GM18502 (cell line): ENCODE measurements around the gene GNAS-AS1.
"Not testable (repeated sequence)": the region's sequence is repeated elsewhere in the genome, so short reads cannot be mapped to it uniquely, and the experiment has no call there.

Source experiments
- ATAC-seq: cut with Tn5 transposase; IDR thresholded peaks from one replicate; pipeline ENCODE4 v1.9.1; 2021; ENCODE audit warnings: mild to moderate bottlenecking; ENCODE audit not compliant: unreplicated experiment, poor library complexity

The GNAS-AS1 gene

GRCh38 chr20:58838174-58838573, 12.5 kb downstream of the GNAS-AS1 start:
- ATAC-seq = no peak

- no peak for ATAC-seq
Observed at GRCh38 chr20:58837717-58838116, 13.0 kb downstream of the GNAS-AS1 start.

- ATAC-seq = no peak
Observed at GRCh38 chr20:58836616-58837204, 14.0 kb downstream of the GNAS-AS1 start.

DNA sequence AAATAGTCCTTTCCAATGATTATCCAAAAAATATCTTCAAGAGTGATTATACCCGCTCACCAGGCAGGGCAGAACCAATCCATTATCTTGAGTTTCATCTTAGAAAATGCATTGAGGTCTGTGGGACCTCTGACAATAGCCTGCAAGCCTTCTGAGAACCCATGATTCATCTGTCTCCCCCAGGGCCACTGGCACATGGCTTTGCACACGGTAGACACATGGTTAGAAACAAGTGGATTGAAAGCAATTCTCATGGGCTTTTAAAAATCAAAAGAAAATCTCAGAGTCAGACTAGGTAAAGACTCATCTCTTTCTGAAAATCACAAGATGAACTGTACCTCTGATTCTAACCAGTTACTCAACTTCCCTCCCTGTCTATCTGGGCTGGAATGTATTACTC, 15.5 kb downstream of the GNAS-AS1 start:
- no peak for ATAC-seq

GRCh38 chr20:58833921-58834320, 16.8 kb downstream of the GNAS-AS1 start:
- no peak for ATAC-seq

DNA sequence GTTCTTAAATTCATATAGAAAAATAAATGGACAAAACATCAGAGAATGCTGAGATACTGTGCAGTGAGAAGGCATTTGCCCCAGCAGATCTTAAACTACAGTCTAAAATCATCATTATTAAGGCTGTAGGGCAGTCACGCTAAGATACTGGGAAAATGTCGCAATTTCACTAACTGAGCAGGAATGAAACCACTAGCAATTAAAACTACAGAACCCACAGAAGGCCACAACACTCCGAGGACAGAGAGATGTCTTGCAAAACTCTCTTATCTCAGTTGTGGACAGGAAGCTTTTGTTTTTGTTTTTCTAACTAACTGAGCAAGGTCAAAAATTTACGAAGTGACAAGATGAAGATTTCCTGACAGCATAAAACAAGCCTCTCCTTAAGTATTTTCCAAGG, 18.2 kb downstream of the GNAS-AS1 start:
- ATAC-seq = no peak

GRCh38 chr20:58829531-58829941, 21.2 kb downstream of the GNAS-AS1 start:
- no peak for ATAC-seq

- ATAC-seq = not testable (repeated sequence)
Observed at GRCh38 chr20:58828804-58829203, 21.9 kb downstream of the GNAS-AS1 start.

- ATAC-seq = no peak
Observed at GRCh38 chr20:58828136-58828535, 22.6 kb downstream of the GNAS-AS1 start.

DNA sequence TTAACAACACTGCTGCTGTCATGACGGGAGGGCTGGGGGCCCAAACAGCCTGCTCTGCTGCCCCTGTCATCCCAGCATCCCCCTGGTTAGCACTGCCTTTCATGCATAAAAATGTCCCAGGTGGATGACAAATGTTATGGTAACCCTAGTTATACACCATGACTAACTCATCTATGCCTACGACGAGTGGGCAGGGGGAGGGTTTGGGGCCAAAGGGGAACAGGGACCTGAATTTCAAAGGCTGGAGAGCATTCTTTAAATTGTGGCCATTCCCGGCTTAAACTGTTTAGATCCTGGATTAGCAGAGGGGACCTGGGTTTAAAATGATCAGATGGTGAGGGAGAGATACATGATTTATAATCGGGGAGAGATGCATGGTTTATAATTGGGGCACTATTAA, 24.4 kb downstream of the GNAS-AS1 start:
- ATAC-seq = no peak

DNA sequence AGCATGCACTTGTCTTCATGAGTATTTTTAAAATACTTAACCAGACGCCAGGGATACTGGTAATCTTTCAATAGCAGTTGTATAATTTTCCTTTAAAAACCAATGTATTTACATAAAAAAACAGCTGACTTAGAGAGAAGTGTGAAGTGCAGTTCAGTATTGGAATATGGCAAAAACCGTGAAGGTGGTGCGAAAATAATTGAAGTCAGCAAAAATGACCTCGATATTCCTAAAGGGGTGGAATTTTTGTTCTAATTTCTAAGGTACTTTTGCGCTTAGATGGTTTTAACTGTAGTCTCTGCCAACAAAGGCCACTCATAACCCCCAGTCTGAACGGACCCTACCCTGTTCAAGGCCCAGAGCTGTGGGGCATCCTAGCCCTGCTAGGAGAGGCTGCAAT, 25.3 kb downstream of the GNAS-AS1 start:
- no peak for ATAC-seq

DNA sequence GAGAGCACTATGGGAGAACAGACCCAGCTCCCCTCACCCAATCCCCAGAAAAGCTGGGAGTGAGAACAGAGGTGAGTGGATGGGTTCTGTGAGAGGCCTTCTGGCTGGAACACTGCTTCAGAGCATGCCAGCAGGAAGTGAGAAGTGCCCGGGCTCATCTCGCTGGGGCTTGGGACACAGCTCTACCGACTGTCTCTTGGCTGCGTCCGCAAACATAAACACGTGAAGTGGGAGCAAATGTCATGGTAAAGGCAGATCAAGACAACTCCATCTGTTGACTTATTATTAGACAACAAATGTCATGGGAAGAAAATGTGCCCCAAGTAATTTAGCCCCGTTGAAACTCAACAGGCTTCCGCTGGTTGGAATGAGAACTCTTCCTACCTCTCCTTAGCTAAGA, 25.9 kb downstream of the GNAS-AS1 start:
- ATAC-seq = no peak

DNA sequence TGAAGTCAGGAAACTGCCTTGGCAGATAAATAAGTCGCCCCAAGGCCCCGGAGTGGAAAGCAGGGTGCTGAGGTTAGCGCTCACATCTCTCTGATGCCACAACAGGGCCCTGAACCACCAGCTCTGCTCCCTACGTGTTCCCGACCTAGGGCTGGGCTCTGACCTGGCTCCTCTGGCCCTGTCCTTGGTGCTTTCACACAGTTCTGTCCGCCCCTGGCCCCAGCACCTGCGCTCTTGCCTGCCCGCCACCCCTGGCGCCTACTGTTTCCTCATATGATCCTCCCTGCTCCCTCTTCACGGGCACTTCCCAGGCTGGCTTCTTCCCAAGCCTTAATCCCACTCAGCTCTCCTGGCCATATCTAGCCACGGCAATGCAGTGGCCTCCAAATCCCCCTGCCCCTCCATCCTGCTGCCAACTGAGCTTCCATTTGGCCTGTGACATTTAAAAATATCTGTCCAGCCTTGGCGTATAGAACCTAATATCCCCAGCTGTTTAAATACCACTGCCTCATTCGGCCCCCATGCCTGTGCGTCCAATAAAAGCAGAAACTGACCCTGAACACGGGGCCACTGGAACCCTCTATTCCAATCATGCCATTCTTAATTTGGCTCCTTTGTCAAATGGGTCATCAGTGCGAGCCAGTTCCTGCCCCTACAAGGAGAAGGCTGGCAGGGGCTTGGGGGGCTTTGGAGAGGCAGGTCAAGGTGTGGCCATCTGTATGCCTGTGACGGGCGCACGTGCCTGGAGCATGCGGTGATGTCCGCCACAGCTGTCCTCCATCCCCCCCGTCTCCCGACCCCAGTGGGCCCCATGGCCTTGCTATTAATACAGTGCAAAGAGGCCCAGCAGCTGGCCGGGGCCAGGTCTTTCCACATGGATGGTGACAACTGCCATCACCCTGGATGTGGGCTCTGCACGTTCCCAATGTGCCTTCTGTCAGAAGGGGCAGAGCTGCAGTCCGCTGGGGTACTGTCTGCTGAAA, 27.7 kb downstream of the GNAS-AS1 start:
- ATAC-seq = no peak

- no peak for ATAC-seq
Observed at GRCh38 chr20:58822149-58822548, 28.6 kb downstream of the GNAS-AS1 start.

GRCh38 chr20:58820515-58820914, 30.2 kb downstream of the GNAS-AS1 start:
- ATAC-seq = not testable (repeated sequence)

GRCh38 chr20:58819921-58820320, 30.8 kb downstream of the GNAS-AS1 start:
- no peak for ATAC-seq

DNA sequence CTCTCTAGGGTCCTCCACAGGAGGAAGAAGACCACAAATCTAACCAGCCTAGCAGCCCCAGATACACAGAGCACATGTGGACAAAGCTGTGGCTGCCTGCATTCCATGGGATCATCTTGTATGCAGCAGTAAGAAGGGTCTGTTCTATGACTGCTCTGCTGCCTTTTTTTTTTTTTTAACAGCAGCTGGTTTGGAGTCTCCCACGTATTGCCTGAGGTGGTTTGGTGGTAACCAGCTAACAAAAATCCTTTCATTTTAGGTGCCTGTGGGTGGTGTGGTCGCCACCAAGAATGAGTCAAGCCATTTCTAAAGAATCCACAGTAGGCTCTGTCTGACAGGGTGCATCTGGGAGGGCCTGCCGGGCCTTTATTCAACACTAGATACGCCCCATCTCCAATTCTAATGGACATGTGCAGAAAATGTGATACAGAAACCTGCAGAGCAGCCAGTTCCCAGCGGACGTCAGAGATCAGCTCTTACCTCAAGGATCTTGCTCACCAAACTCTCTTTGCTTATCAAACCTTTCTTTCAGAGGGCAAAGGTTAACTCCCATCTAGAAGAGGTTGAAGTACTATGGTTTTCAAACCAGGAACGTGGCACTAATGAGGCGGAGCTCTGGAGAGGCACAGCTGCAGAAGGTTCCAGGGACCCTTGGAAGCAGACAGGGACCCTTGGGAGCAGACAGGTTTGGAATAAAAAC, 32.0 kb downstream of the GNAS-AS1 start:
- ATAC-seq = no peak

- no peak for ATAC-seq
Observed at GRCh38 chr20:58817748-58818147, 33.0 kb downstream of the GNAS-AS1 start.

DNA sequence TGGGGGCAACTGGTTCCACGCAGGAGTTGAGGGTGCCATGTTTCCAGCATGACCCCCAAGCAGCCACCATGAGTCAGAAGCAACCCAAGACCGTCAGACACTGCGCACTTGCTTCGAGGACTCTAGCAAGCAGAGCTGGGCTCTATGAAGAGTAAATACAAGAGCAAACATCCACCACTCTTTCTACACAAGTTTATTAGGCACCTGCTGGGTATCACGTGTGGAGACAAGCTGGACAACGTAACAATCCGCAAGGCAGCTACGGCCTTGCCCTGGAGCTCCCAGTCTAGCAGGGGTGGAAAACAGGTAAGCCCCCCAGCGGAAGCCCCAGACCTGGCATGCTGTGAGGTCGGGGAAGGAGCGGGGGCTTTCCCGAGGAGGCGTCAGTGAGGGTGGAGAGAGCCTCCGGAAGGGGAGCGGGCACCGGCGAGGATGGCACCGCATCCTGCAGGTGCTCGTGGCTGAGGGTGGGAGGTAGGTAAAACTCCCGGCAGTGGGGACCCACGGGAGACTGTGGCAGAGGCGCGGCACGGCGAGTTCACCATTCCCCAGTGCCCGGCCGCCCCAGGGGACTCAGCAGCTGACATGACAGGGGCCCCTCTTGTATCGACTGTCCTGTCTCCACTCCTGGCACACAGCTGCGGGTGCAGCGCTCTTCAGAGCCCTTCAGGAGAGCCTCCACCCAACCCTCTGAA, 33.6 kb downstream of the GNAS-AS1 start:
- ATAC-seq = no peak

DNA sequence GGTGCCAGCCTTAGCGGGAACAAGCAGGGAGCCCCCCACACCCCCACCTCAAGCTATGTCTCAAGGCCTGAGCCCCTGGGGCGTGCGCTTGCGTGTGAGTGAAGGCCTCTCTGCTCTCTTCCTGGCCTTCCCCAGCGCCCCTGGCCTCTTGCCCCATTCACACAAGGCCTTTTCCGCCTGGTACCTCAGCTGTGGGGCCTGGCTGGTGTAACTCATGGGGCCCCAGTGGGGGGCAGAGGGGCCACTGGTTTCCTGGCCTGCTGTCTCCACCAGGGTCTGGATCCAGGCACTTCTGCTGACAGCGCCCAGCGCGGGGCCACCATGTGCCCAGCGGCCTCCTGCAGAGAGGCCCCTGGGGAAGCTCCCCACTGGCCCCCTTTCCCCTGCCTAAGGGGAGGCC, 34.7 kb downstream of the GNAS-AS1 start:
- no peak for ATAC-seq
